ENCODE measurements around the gene ZBED5. TPM values are rescaled to one million over a fixed set of nuclear protein-coding genes. Genes with fewer than 3 reads are reported as not detected.

The ZBED5 gene
- total and polyA plus RNA-seq, 4 donors = 5.4 to 10.7 (median 10.1) TPM

- Histone ChIP-seq H3K27ac (ENCODE audit: low read depth in 1 of 2, low read length in 2 of 2) (peak overlapping the region; percentile 77 to 97), H3K4me3 (ENCODE audit: low read depth in 1 of 3, low read length in 3 of 3) (peak overlapping the region; percentile 57 to 96 (median 76)), H3K9ac (ENCODE audit: low read depth in 1 of 2, low read length in 2 of 2) (peak overlapping the region; percentile 17 to 99), H3K27me3 (ENCODE audit: control insufficient read depth in 4 of 4, insufficient read depth in 4 of 4, low read length in 3 of 4) (no peaks in the 10 kb centered on the region), H3K4me1 (ENCODE audit: control insufficient read depth in 4 of 4, insufficient read depth in 4 of 4, low read length in 3 of 4) (peaks cover 4 to 28% (median 18%) of the 10 kb centered on the region in 4 donors), H3K36me3 (ENCODE audit: control insufficient read depth in 4 of 4, insufficient read depth in 3 of 4, low read depth in 1 of 4, low read length in 3 of 4) (peaks cover 11 to 21% (median 18%) of the 10 kb centered on the region in 4 donors), H3K9me3 (ENCODE audit: control insufficient read depth in 4 of 4, low read length in 3 of 4) (no peaks in the 10 kb centered on the region)
- DNase-seq (ENCODE audit: low spot score) = peak; percentile 64
- no peak for TF ChIP-seq CTCF (IDR thresholded peaks at IDR 0.05; ENCODE audit: low read depth, low read length, missing input control)
- no peak for TF ChIP-seq GABPA (IDR thresholded peaks at IDR 0.05 in 1 of 2, conservative IDR thresholded peaks at IDR 0.05 in 1 of 2)
- TF ChIP-seq HNF4A (conservative IDR thresholded peaks at IDR 0.05) = no peak
- TF ChIP-seq REST (IDR thresholded peaks at IDR 0.05) = no peak
- no peak for TF ChIP-seq ZBTB33 (IDR thresholded peaks at IDR 0.05)
- TF ChIP-seq HNF4G (IDR thresholded peaks at IDR 0.05) = no peak
- peak; percentile 57 for TF ChIP-seq YY1 (IDR thresholded peaks at IDR 0.05)
- 2% methylated on average over 29 of the region's 29 CpGs for WGBS
Observed at GRCh38 chr11:10809373-10810160, 48.3 kb downstream of the ZBED5 start.

- peaks cover 4 to 28% (median 18%) of the 10 kb centered on the region in 4 donors for H3K4me1 ChIP-seq (ENCODE audit: control insufficient read depth in 4 of 4, insufficient read depth in 4 of 4, low read length in 3 of 4)
- no peaks in the 10 kb centered on the region for H3K9me3 ChIP-seq (ENCODE audit: control insufficient read depth in 4 of 4, low read length in 3 of 4)
- whole genome bisulfite sequencing = under 1% methylated on average over 65 of the region's 65 CpGs
- no peak for TF ChIP-seq FOXA2 (IDR thresholded peaks at IDR 0.05)
- TF ChIP-seq FOXA1 (IDR thresholded peaks at IDR 0.05) = no peak
- TF ChIP-seq CTCF (IDR thresholded peaks at IDR 0.05; ENCODE audit: low read depth, low read length, missing input control) = no peak
- peak; percentile 100 for TF ChIP-seq YY1 (IDR thresholded peaks at IDR 0.05)
- peak; percentile 99 for TF ChIP-seq TAF1 (conservative IDR thresholded peaks at IDR 0.05)
- TF ChIP-seq HNF4G (IDR thresholded peaks at IDR 0.05) = no peak
- TF ChIP-seq SP1 (IDR thresholded peaks at IDR 0.05) = peak; percentile 68
- TF ChIP-seq MAX (IDR thresholded peaks at IDR 0.05) = peak; percentile 16
- TF ChIP-seq EGR1 (IDR thresholded peaks at IDR 0.05; ENCODE audit: low read depth in 2 of 2) = peak; percentile 99
- no peak for TF ChIP-seq HNF4A (conservative IDR thresholded peaks at IDR 0.05)
- no peak for TF ChIP-seq ZBTB33 (IDR thresholded peaks at IDR 0.05)
- TF ChIP-seq RAD21 (IDR thresholded peaks at IDR 0.05) = peak; percentile 17 to 18
- peak in 1 of 2 donors; percentile 55 for TF ChIP-seq RXRA (IDR thresholded peaks at IDR 0.05)
- no peak for TF ChIP-seq JUND (IDR thresholded peaks at IDR 0.05)
Observed at GRCh38 chr11:10808553-10809372, 49.1 kb downstream of the ZBED5 start, which contains the start of gene EIF4G2. EIF4G2 (minus strand) TSS chr11:10808926.

More at GRCh38 chr11:10808553-10809372, 49.1 kb downstream of the ZBED5 start, which contains the start of gene EIF4G2:
- peak; percentile 98 for DNase-seq (ENCODE audit: low spot score)
- H3K27ac ChIP-seq (ENCODE audit: low read depth in 1 of 2, low read length in 2 of 2) = peak within 1 kb of the TSS; percentile 97 to 99
- peaks cover 14 to 29% (median 26%) of the 10 kb centered on the region in 4 donors for H3K36me3 ChIP-seq (ENCODE audit: control insufficient read depth in 4 of 4, insufficient read depth in 3 of 4, low read depth in 1 of 4, low read length in 3 of 4)
- H3K9ac ChIP-seq (ENCODE audit: low read depth in 1 of 2, low read length in 2 of 2) = peak within 1 kb of the TSS; percentile 97 to 99
- H3K4me3 ChIP-seq (ENCODE audit: low read depth in 1 of 3, low read length in 3 of 3) = peak within 1 kb of the TSS; percentile 95 to 97 (median 96)
- no peaks in the 10 kb centered on the region for H3K27me3 ChIP-seq (ENCODE audit: control insufficient read depth in 4 of 4, insufficient read depth in 4 of 4, low read length in 3 of 4)
